RPMI7951 (cell line): ENCODE measurements around the gene XYLT1. TPM values are rescaled to one million over a fixed set of nuclear protein-coding genes. Genes with fewer than 3 reads are reported as not detected.

Experiments used
- DNase-seq: peaks from one replicate; pipeline ENCODE4 v3.0.0-alpha.2; 2012; ENCODE audit warnings: low read depth
- total RNA-seq: library from RNA; depleted of rRNA; stranded (reverse); fragments of >200 nt; shearing (Covaris generic); gene quantifications from 2 replicates; pipeline ENCODE4 v1.2.3, GENCODE V29; 2014

The XYLT1 gene
- total RNA-seq, 1 experiment from 2014 or later, result 4.0 TPM

DNA sequence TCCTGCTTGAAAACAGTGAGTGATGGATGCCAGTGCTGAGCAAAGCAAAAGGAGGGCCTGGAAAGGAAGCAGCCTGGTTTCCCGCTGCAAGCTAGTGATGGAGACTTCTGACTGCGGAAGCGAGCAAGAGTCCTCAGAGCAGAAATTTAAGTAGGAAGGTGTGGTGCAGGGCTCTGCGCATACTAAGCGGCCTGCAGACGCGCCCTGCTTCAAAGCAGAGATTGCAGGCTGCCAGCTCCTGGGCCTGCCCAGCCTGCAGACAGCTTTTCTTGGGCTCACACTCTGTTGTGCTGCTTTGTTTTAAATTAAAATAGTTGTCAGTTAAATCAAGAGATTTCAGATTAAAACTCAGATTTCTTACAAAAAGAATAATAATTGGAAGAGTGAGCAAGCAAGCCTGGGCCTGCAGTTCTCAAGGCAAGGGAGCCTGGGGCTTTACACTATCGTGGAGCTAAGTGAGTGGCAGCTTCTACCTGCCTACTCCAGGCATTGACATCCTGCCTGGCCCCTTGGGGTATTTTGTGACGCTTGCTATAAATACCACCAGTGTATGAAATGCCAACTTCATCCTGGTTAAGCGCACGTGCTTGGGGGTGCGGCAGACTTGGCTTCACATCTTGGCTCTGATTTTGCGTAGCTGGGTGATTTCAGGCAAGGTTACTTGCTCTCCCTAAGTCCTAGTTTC, 237.3 kb downstream of the XYLT1 start:
- no peak for DNase-seq

- DNase-seq, result no peak
Observed at GRCh38 chr16:17232487-17232886, 238.3 kb downstream of the XYLT1 start.

DNA sequence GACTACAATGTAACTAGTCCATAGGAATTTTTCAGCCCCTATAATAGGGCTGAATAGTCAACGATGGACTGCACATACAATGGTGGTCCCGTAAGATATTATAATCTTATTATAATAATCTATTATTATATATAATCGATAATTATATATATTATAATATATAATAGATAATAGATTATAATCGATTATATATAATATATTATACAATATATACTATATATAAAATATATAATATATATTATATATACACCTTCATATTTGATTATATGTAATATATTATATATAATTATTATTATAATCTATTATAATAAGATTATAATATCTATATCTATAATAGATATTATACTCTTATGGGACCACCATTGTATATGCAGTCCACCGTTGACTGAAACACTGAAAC, 238.8 kb downstream of the XYLT1 start:
- no peak for DNase-seq

DNA sequence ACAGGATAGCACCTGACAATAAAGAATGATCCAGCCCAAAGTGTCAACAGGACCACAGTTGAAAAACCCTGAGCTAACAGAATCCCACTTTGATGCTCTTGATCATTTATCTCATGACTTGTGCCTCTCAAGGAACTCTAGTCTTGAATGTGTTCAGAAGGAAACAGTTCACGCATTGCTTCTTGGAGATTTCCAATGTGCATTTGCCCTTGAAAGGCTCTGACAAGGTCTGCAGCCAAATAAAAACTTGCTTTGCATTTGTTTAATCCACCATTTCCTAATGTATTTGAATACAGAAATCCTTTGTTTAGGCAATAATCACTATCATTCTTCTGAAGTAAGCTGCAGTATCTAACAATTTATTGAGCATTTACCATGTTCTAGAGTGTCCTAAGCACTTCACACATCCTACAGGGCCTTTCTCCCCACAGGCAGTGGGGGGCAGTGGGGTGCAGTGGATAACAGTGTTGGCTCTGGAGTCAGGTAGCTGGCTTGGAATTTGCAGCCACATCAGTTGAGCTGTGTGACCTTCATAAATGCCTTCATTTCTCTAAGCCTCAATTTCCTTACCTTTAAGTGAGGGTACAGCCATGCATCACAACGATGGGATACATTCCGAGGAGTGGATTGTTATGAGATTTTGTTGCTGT, 239.7 kb downstream of the XYLT1 start:
- DNase-seq, result no peak

DNA sequence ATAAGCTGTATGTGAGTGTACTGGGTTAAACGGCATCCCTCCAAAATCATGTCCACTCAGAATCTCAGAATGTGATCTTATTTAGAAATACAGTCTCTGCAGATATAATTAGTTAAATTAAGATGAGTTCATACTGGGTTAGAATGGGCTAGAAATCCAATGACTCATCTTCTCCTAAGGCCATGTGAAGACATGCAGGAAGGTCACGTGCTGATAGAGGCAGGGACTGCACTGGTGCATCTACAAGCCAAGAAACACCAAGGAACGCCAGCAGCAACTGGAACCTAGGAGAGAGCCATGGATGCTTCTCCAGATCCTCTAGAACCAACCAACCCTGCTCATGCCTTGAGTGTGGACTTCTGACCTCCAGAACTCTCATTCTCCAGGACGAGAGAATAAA, 241.0 kb downstream of the XYLT1 start:
- peak; percentile 66 for DNase-seq

GRCh38 chr16:17229131-17229530, 241.6 kb downstream of the XYLT1 start:
- DNase-seq, result no peak

DNA sequence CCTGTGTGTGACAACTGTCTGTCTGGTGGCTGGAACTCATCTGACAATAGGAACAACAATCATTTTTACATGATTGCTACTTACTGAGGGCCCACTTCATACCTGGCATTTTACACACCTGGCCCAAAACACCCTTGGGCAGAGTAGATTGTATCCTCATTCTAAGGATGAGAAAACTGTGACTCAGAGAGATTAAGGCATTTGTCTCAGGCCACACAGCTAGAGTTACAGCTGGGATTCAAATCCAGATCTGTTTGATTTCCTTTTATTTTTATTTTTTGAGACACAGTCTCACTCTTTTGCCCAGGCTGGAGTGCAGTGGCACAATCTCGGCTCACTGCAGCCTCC, 242.1 kb downstream of the XYLT1 start:
- no peak for DNase-seq

DNA sequence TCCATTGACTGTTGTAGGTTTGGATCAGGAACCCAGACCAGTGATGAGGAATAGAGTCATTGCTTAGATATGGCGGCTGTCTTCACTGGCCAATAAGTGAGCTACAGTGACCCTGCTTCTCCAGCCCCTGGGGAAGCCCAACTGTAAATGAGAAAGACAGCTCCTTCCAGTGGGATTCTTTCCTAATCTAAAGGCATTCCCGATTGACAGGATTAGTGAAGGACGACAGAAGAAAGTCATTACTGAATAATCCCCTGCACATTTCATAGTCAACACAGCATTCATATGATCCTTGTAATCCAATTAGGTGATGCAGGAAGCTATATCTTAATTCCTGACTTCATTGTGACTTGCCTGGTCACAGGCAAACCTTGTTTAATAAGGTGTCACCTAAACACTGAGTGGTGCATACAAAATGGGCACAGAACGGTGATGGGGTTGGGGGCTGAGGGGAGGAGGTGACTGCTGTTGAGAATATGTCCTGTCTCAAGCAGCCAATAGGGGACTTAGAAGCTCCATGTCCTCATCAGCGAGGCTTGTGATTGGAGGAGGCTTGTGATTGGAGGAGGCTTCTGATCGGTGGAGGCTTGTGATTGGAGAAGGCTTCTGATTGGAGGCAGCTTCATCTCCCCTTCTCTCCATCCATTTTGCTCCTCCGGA, 242.6 kb downstream of the XYLT1 start:
- no peak for DNase-seq

GRCh38 chr16:17227278-17227677, 243.5 kb downstream of the XYLT1 start:
- DNase-seq, result no peak

GRCh38 chr16:17225541-17225940, 245.2 kb downstream of the XYLT1 start:
- DNase-seq, result peak; percentile 26

- DNase-seq, result peak; percentile 85
Observed at GRCh38 chr16:17224879-17225281, 245.9 kb downstream of the XYLT1 start.

DNA sequence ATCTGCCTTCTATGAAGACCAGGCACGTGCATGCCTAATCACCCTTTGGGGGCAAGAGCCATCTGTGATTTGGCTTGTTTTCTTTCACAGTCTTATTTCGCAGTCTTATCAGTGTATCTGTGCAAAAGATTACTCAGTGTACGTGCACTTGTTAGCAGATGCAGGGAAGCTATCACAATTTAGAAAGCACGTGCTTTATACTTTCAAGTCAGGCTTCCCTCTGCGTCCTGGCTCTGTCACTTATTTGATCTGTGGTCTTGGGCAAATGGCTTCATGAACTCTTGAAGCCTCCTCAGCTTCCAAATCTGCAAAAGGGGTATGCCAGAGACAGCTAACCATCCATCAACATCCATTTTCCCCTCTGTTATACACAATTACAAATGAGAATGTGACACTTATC, 246.4 kb downstream of the XYLT1 start:
- DNase-seq, result no peak

GRCh38 chr16:17223576-17223975, 247.2 kb downstream of the XYLT1 start:
- no peak for DNase-seq

DNA sequence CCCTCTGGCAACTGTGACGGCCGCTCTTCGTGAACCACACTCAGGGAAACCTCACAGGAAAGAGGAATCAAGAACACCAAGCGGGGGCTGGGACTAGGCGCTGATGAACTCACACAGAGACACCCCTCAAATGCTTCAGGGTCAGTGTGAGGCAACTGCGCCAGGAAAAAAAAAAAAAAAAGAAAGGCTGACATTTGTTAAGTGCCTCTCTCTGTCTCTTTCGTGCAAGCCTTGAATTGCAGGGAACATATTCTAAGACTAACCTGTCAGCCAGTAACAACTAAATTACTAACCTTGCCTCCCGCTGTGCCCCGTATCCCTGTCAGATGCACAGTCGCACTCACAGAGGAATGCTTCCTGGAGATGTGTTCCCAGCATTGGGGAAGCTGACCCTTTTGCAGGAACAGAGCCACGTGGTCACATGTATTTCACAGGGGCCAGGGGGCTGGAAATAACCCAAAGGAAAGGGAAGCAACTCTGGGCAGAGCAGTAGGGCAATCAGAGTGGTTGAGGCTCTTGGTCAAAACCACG, 247.8 kb downstream of the XYLT1 start:
- peak; percentile 25 for DNase-seq

- no peak for DNase-seq
Observed at GRCh38 chr16:17219991-17220390, 250.8 kb downstream of the XYLT1 start.

GRCh38 chr16:17215936-17216335, 254.8 kb downstream of the XYLT1 start:
- DNase-seq, result no peak

GRCh38 chr16:17215306-17215705, 255.5 kb downstream of the XYLT1 start:
- no peak for DNase-seq

- no peak for DNase-seq
Observed at GRCh38 chr16:17213974-17214373, 256.8 kb downstream of the XYLT1 start.

- no peak for DNase-seq
Observed at GRCh38 chr16:17213025-17213424, 257.7 kb downstream of the XYLT1 start.

DNA sequence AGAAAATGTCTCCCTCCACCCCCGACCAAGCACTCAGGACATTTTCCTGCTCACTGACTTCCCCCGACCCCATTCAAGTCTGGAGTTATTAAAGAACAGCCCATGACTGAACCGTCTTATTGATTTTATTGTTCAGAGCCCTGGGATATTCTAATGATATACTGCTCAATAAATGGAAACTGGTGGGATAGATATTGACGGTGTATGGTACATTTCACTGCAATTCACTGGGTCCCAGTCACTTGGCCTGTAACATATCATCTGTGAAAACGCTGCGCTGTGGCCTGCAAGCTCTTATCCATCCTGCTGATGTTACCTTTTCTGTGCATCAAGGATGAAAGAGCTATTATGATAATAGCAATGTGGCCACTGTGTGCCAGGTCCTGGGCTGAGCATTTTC, 258.2 kb downstream of the XYLT1 start:
- DNase-seq, result no peak

- no peak for DNase-seq
Observed at GRCh38 chr16:17211797-17212196, 259.0 kb downstream of the XYLT1 start.

DNA sequence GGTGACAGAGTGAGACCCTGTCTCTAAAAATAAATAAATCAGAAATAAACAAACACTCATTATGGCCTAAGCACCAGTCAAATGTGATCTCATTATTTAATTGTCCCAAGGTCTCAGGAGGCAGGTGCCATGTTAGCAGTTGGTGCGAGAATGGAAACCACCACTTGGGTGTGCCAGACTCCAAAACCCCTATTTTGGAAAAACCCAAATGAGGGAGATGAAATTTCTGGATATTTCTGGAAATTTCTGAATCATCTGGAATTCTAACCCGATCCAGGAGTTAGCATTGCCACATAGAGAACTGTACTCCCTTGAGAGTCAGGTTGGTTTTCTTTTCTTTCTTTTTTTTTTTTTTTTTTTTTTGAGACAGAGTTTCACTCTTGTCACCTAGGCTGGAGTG, 264.0 kb downstream of the XYLT1 start:
- no peak for DNase-seq
